Osteoblast (primary cell): ENCODE data around the gene MARS1. TPM values are rescaled to one million over a fixed set of nuclear protein-coding genes. Genes with fewer than 3 reads are reported as not detected.

ENCODE experiments used
- DNase-seq: peaks from one replicate; pipeline ENCODE4 v3.0.0; 2011; ENCODE audit warnings: low spot score, mixed read lengths; ENCODE audit not compliant: insufficient read length; ENCODE audit errors: missing footprints
- H2AFZ ChIP-seq: 2 replicates; pipeline ENCODE4 v1.6.0; 2011; ENCODE audit warnings: mild to moderate bottlenecking, low read length
- H3K27ac ChIP-seq: 2 replicates; pipeline ENCODE4 v1.5.1; 2011; ENCODE audit warnings: mild to moderate bottlenecking, low read depth, low read length, moderate library complexity
- H3K27me3 ChIP-seq: 2 replicates; pipeline ENCODE4 v1.6.0; 2012; ENCODE audit warnings: mild to moderate bottlenecking, control low read depth, inconsistent platforms, low read length, moderate library complexity; ENCODE audit not compliant: insufficient read depth
- H3K36me3 ChIP-seq: 2 replicates; pipeline ENCODE4 v1.5.1; 2011; ENCODE audit warnings: mild to moderate bottlenecking, low read length, control low read depth, moderate library complexity; ENCODE audit not compliant: insufficient read depth
- H3K4me1 ChIP-seq: 2 replicates; pipeline ENCODE4 v1.5.1; 2011; ENCODE audit warnings: mild to moderate bottlenecking, low read length, control low read depth, moderate library complexity; ENCODE audit not compliant: insufficient read depth
- H3K4me2 ChIP-seq: 2 replicates; pipeline ENCODE4 v1.6.0; 2011; ENCODE audit warnings: mild to moderate bottlenecking, low read length; ENCODE audit not compliant: insufficient read depth
- H3K4me3 ChIP-seq: fragments of 200-600 bp; sonication (generic); 3 replicates; pipeline ENCODE4 v1.5.1; 2012; ENCODE audit warnings: mild to moderate bottlenecking, low read length, inconsistent platforms; ENCODE audit not compliant: insufficient read depth
- H3K79me2 ChIP-seq: 2 replicates; pipeline ENCODE4 v1.6.0; 2012; ENCODE audit warnings: mild to moderate bottlenecking, low read length, control low read depth, inconsistent platforms; ENCODE audit not compliant: insufficient read depth
- H3K9me3 ChIP-seq: 2 replicates; pipeline ENCODE4 v1.5.1; 2011; ENCODE audit warnings: low read depth, low read length, control low read depth
- H4K20me1 ChIP-seq: 2 replicates; pipeline ENCODE4 v1.6.0; 2012; ENCODE audit warnings: mild to moderate bottlenecking, low read length, control low read depth; ENCODE audit not compliant: insufficient read depth
- CTCF ChIP-seq: IDR thresholded peaks from 2 replicates; pipeline ENCODE4 v1.5.1; 2011; ENCODE audit warnings: mild to moderate bottlenecking, low read depth, low read length, moderate library complexity; ENCODE audit errors: extremely low read depth
- total RNA-seq: library from RNA; depleted of rRNA; stranded (reverse); fragments of >200 nt; gene quantifications from 2 replicates; pipeline ENCODE4 v1.2.3, GENCODE V29; 2012

MARS1 gene
- total RNA-seq, 1 donor = 187 TPM

- no peaks in the 10 kb centered on the region for H3K27me3 ChIP-seq
- no peak overlapping the region for H2AFZ ChIP-seq
- H3K4me1 ChIP-seq = peaks cover 5% of the 10 kb centered on the region
- H3K79me2 ChIP-seq = peaks cover 39% of the 10 kb centered on the region
- H3K9me3 ChIP-seq = no peaks in the 10 kb centered on the region
- DNase-seq = no peak
- H4K20me1 ChIP-seq = peaks cover 22% of the 10 kb centered on the region
- H3K27ac ChIP-seq = no peak overlapping the region
- TF ChIP-seq CTCF = no peak
- H3K4me3 ChIP-seq = no peak overlapping the region
- no peak overlapping the region for H3K4me2 ChIP-seq
- peaks cover 79% of the 10 kb centered on the region for H3K36me3 ChIP-seq
These were observed 48.7 kb downstream of the MARS1 start for GRCh38 chr12:57536597-57536942.

- DNase-seq = no peak
- H3K9me3 ChIP-seq = no peaks in the 10 kb centered on the region
- no peak for TF ChIP-seq CTCF
- H3K27me3 ChIP-seq = no peaks in the 10 kb centered on the region
- H3K4me3 ChIP-seq = no peak overlapping the region
- H3K79me2 ChIP-seq = peaks cover 58% of the 10 kb centered on the region
- H3K4me1 ChIP-seq = peaks cover 12% of the 10 kb centered on the region
- H3K4me2 ChIP-seq = no peak overlapping the region
- peaks cover 57% of the 10 kb centered on the region for H3K36me3 ChIP-seq
- no peak overlapping the region for H2AFZ ChIP-seq
- no peak overlapping the region for H3K27ac ChIP-seq
- H4K20me1 ChIP-seq = peaks cover 27% of the 10 kb centered on the region
These were observed 51.4 kb downstream of the MARS1 start for GRCh38 chr12:57539134-57539768.

GRCh38 chr12:57541001-57541400, 53.1 kb downstream of the MARS1 start:
- no peak overlapping the region for H3K4me2 ChIP-seq
- H3K4me1 ChIP-seq = peaks cover 21% of the 10 kb centered on the region
- TF ChIP-seq CTCF = no peak
- no peak overlapping the region for H3K27ac ChIP-seq
- H3K9me3 ChIP-seq = no peaks in the 10 kb centered on the region
- no peaks in the 10 kb centered on the region for H3K27me3 ChIP-seq
- H4K20me1 ChIP-seq = peaks cover 39% of the 10 kb centered on the region
- no peak overlapping the region for H3K4me3 ChIP-seq
- H3K79me2 ChIP-seq = peaks cover 71% of the 10 kb centered on the region
- H2AFZ ChIP-seq = no peak overlapping the region
- no peak for DNase-seq
- H3K36me3 ChIP-seq = peaks cover 42% of the 10 kb centered on the region

GRCh38 chr12:57541717-57542116, 53.8 kb downstream of the MARS1 start:
- peaks cover 37% of the 10 kb centered on the region for H3K36me3 ChIP-seq
- H3K4me1 ChIP-seq = peaks cover 25% of the 10 kb centered on the region
- no peak overlapping the region for H3K4me3 ChIP-seq
- DNase-seq = no peak
- H3K27ac ChIP-seq = no peak overlapping the region
- no peaks in the 10 kb centered on the region for H3K9me3 ChIP-seq
- no peak for TF ChIP-seq CTCF
- peaks cover 40% of the 10 kb centered on the region for H4K20me1 ChIP-seq
- no peak overlapping the region for H2AFZ ChIP-seq
- no peaks in the 10 kb centered on the region for H3K27me3 ChIP-seq
- peaks cover 76% of the 10 kb centered on the region for H3K79me2 ChIP-seq
- no peak overlapping the region for H3K4me2 ChIP-seq
